Endothelial cell of umbilical vein (primary cell): ENCODE measurements around the gene SH3D21. TPM values are rescaled to one million over a fixed set of nuclear protein-coding genes. Genes with fewer than 3 reads are reported as not detected.

Experiments
- BruUV-seq: library from RNA; stranded (reverse); fragments of 400-500 nt; replicated peaks from 2 replicates; lab custom pipeline; 2021; lab: Mats Ljungman, UMichigan
- CTCF ChIA-PET: fragments of 300-600, 350-600 bp; sonication (Branson Sonifier 250); formaldehyde crosslinking; loops from one replicate; lab custom pipeline; 2021; ENCODE audit warnings: antibody characterized with exemption, inconsistent platforms; lab: Charles Lee
- POLR2A ChIA-PET: fragments of 300-600, 350-600 bp; sonication (Branson Sonifier 250); formaldehyde crosslinking; loops from one replicate; lab custom pipeline; 2021; ENCODE audit warnings: antibody characterized with exemption, inconsistent platforms; lab: Charles Lee
- DNase-seq: peaks from one replicate; pipeline ENCODE4 v3.0.0-alpha.2; 2011; ENCODE audit warnings: low read depth, low spot score
- FAIRE-seq: peaks from 2 replicates; lab custom pipeline; 2011; peaks lifted over from hg19 to GRCh38; lab: Jason Lieb, UNC
- H2AFZ ChIP-seq: 2 replicates; pipeline ENCODE4 v1.6.0; 2012; ENCODE audit warnings: low read depth, low read length, control low read depth, inconsistent platforms
- H3K27ac ChIP-seq: 2 replicates; pipeline ENCODE4 v1.5.1; 2011; ENCODE audit warnings: low read depth, mild to moderate bottlenecking, control low read depth, low read length, moderate library complexity; ENCODE audit not compliant: insufficient read depth
- H3K27me3 ChIP-seq, 2 experiments: 2 replicates each; pipeline versions ENCODE4 v1.6.0 to v1.6.1; 2011; ENCODE audit warnings: low read length in 2 of 2, mixed read lengths in 1 of 2; ENCODE audit not compliant: control insufficient read depth in 2 of 2, insufficient read depth in 2 of 2
- H3K36me3 ChIP-seq, 2 experiments: 2 replicates in 1 of 2; 3 replicates in 1 of 2; pipeline ENCODE4 v1.5.1; 2011; ENCODE audit warnings: low read length in 2 of 2, mild to moderate bottlenecking in 1 of 2, moderate library complexity in 1 of 2; ENCODE audit not compliant: control insufficient read depth in 2 of 2, insufficient read depth in 2 of 2; ENCODE audit errors: extremely low read depth in 1 of 2
- H3K4me1 ChIP-seq: 3 replicates; pipeline ENCODE4 v1.5.1; 2011; ENCODE audit warnings: mild to moderate bottlenecking, low read length; ENCODE audit not compliant: control insufficient read depth, insufficient read depth; ENCODE audit errors: extremely low read depth
- H3K4me2 ChIP-seq: 2 replicates; pipeline ENCODE4 v1.6.1; 2011; ENCODE audit warnings: low read length, control low read depth, mixed read lengths; ENCODE audit not compliant: insufficient read depth
- H3K4me3 ChIP-seq, 3 experiments: fragments of 200-600 bp in 1 of 3; sonication (generic), shearing (Covaris generic) in 1 of 3; replicated peaks in 1 of 3; 2 replicates each; pipeline ENCODE4 v1.5.1; 2011 to 2016; ENCODE audit warnings: control low read depth in 3 of 3, low read length in 3 of 3, mild to moderate bottlenecking in 2 of 3, inconsistent platforms in 1 of 3, low read depth in 1 of 3, moderate library complexity in 1 of 3; ENCODE audit not compliant: insufficient read depth in 1 of 3
- H3K79me2 ChIP-seq: 2 replicates; pipeline ENCODE4 v1.6.0; 2012; ENCODE audit warnings: low read length, inconsistent platforms; ENCODE audit not compliant: control insufficient read depth, insufficient read depth
- H3K9ac ChIP-seq: replicated peaks from 2 replicates; pipeline ENCODE3; 2011; ENCODE audit warnings: low read length, control low read depth; ENCODE audit not compliant: insufficient read depth; ENCODE audit errors: extremely low read depth
- H3K9me1 ChIP-seq: replicated peaks from 3 replicates; pipeline ENCODE4 v1.6.0; 2011; ENCODE audit warnings: mild to moderate bottlenecking, low read length; ENCODE audit not compliant: control insufficient read depth, insufficient read depth; ENCODE audit errors: extremely low read depth
- H3K9me3 ChIP-seq: replicated peaks from 2 replicates; pipeline ENCODE4 v1.5.1; 2012; ENCODE audit warnings: low read length, inconsistent platforms; ENCODE audit not compliant: control insufficient read depth, insufficient read depth
- H4K20me1 ChIP-seq: replicated peaks from 2 replicates; pipeline ENCODE3; 2011; ENCODE audit warnings: mild to moderate bottlenecking, low read length; ENCODE audit not compliant: control insufficient read depth, insufficient read depth; ENCODE audit errors: extremely low read depth
- CTCF ChIP-seq, 2 donors: IDR thresholded peaks; 1 replicate in 1 of 2; 2 replicates in 1 of 2; pipeline ENCODE4 v1.5.1; 2011; ENCODE audit warnings: low read length in 2 of 2, mild to moderate bottlenecking in 2 of 2, moderate library complexity in 2 of 2, control low read depth in 1 of 2, inconsistent platforms in 1 of 2, low read depth in 1 of 2; ENCODE audit not compliant: insufficient read depth in 1 of 2; ENCODE audit errors: extremely low read depth in 1 of 2
- GATA2 ChIP-seq: IDR thresholded peaks from 2 replicates; pipeline ENCODE4 v1.7.0; 2011; ENCODE audit warnings: low read depth, mild to moderate bottlenecking, moderate library complexity, mixed read lengths, low read length; ENCODE audit not compliant: insufficient read length, insufficient read depth
- MYC ChIP-seq: IDR thresholded peaks from one replicate; pipeline ENCODE4 v1.6.1; 2011; ENCODE audit warnings: mild to moderate bottlenecking, low read depth, low read length
- POLR2AphosphoS5 ChIP-seq: IDR thresholded peaks from 2 replicates; pipeline ENCODE4 v1.6.1; 2012; ENCODE audit warnings: low read depth, mild to moderate bottlenecking, control low read depth, low read length, moderate library complexity; ENCODE audit not compliant: insufficient read depth
- dilution Hi-C: fragments of 300-500 bp; cut with MboI; formaldehyde crosslinking; loops from one replicate; pipeline ENCODE4 v1.15.0; 2019; ENCODE audit warnings: low sequenced_read_pairs; ENCODE audit not compliant: extremely low pct_ligation_motif_present
- intact Hi-C: fragments of 100-400 bp; cut with micrococcal nuclease; formaldehyde crosslinking; loops from one replicate; pipeline ENCODE4 v1.10.0; 2022
- polyA plus RNA-seq, 4 experiments: library from polyadenylated mRNA; depleted of rRNA in 3 of 4; stranded (reverse) in 3 of 4; unstranded in 1 of 4; fragments of >200 nt; gene quantifications; 2 replicates each; pipeline versions ENCODE4 v1.2.1 to v1.2.3, GENCODE V29; 2011 to 2012; ENCODE audit warnings: missing spikeins in 1 of 4
- total RNA-seq: library from RNA; stranded (reverse); gene quantifications from 2 replicates; pipeline ENCODE4 v1.2.3, GENCODE V29; 2021

The SH3D21 gene
- total and polyA plus RNA-seq, 2 donors (not counting 3 experiments of a cell fraction or from before 2014, with no cell fraction given): 1.8 to 7.2 TPM

- Histone ChIP-seq H3K36me3 (peaks cover 0 to 4% of the 10 kb centered on the region in 2 experiments), H3K4me2 (no peak overlapping the region), H3K27me3 (no peaks in the 10 kb centered on the region), H3K4me3 (no peak overlapping the region), H4K20me1 (no peaks in the 10 kb centered on the region), H3K79me2 (peaks cover 46% of the 10 kb centered on the region), H3K9ac (no peak overlapping the region), H3K9me1 (no peaks in the 10 kb centered on the region), H2AFZ (no peak overlapping the region), H3K9me3 (no peaks in the 10 kb centered on the region), H3K27ac (no peak overlapping the region), H3K4me1 (peaks cover 26% of the 10 kb centered on the region)
- FAIRE-seq (peak; percentile 40), DNase-seq (no peak)
- no TSS peak for BruUV-seq
- POLR2A ChIA-PET: interaction anchor here (1.6 to 2.2 kb wide), 2 partner anchors 15 to 22 kb away, joined by 4 read pairs; no protein-coding TSS in a partner anchor
- no peak for TF ChIP-seq GATA2
- no peak for TF ChIP-seq POLR2AphosphoS5
- no peak for TF ChIP-seq MYC
- TF ChIP-seq CTCF (IDR thresholded peaks at IDR 0.05; ENCODE audit: extremely low read depth in 1 of 2, insufficient read depth in 1 of 2, low read depth in 1 of 2, low read length in 2 of 2): peak in 1 of 2 donors; percentile 1
- CTCF ChIA-PET: interaction anchor here (0.8 to 5.6 kb wide), 6 partner anchors 10 to 59 kb away, joined by 3 to 152 read pairs (median 10); partner anchors contain the start of gene STK40
- dilution Hi-C loops: no loop called here
- intact Hi-C loops: no loop called here
Observed at GRCh38 chr1:36366091-36366661, 60.0 kb downstream of the SH3D21 start.
